Endothelial cell of umbilical vein (primary cell): ENCODE results near the gene STK24.

Experiments used
- CTCF ChIP-seq, 2 donors: IDR thresholded peaks; 1 replicate in 1 of 2; 2 replicates in 1 of 2; pipeline ENCODE4 v1.5.1; 2011; ENCODE audit warnings: low read length in 2 of 2, mild to moderate bottlenecking in 2 of 2, moderate library complexity in 2 of 2, control low read depth in 1 of 2, inconsistent platforms in 1 of 2, low read depth in 1 of 2; ENCODE audit not compliant: insufficient read depth in 1 of 2; ENCODE audit errors: extremely low read depth in 1 of 2
- EZH2 ChIP-seq: IDR thresholded peaks from 2 replicates; pipeline ENCODE4 v1.6.1; 2012; ENCODE audit warnings: borderline replicate concordance, low read depth, mild to moderate bottlenecking, moderate library complexity, low read length, inconsistent platforms; ENCODE audit not compliant: severe bottlenecking
- MYC ChIP-seq: IDR thresholded peaks from one replicate; pipeline ENCODE4 v1.6.1; 2011; ENCODE audit warnings: mild to moderate bottlenecking, low read depth, low read length
- POLR2A ChIP-seq: IDR thresholded peaks from 2 replicates; pipeline ENCODE4 v1.6.1; 2012; ENCODE audit warnings: low read depth, mild to moderate bottlenecking, control low read depth, low read length
- POLR2AphosphoS5 ChIP-seq: IDR thresholded peaks from 2 replicates; pipeline ENCODE4 v1.6.1; 2012; ENCODE audit warnings: low read depth, mild to moderate bottlenecking, control low read depth, low read length, moderate library complexity; ENCODE audit not compliant: insufficient read depth

- TF ChIP-seq CTCF (IDR thresholded peaks at IDR 0.05; ENCODE audit: extremely low read depth in 1 of 2, insufficient read depth in 1 of 2, low read depth in 1 of 2, low read length in 2 of 2) (no peak), POLR2AphosphoS5 (no peak), EZH2 (no peak), MYC (no peak), POLR2A (no peak)
Observed at GRCh38 chr13:98406427-98406826, 170.5 kb downstream of the STK24 start.
